ENCODE data around the gene ATRAID.

Gene ATRAID

DNA sequence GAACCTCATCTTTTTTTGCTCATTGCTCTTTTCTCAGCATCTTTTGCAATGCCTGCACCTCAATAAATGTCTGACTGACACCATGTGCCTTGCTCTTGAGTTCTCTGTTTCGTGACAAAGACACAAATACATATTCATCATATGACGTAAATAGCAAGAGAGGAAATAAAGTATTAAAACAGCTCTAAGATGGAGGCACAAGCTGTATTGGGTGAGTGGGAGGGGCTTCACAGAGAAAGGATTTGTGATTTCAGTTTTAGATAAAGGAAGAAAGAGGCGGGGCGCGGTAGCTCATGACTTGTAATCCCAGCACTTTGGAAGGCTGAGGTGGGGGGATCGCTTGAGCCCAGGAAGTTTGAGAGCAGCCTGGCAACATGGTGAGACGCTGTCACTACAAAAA, 8.2 kb downstream of the ATRAID start:
- no peak for DNase-seq (ENCODE audit: low spot score)

GRCh38 chr2:27221166-27221565, 9.3 kb downstream of the ATRAID start:
- no peak for DNase-seq (ENCODE audit: low spot score)

DNA sequence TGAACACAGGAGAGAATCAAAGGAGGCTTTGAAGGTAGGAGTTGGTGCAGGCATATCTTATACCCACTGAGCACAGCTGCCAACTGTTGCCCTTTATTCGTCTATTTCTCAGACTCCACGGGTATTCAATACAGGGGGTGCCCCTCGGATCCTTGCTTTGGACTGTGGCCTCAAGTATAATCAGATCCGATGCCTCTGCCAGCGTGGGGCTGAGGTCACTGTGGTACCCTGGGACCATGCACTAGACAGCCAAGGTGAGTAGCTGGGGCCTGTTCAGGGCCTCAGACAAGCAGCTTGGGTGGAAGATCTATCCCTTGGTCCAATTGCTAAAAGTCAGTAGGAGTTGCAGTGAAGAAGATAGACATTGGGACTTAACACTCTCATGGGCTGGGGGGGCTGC, 10.6 kb downstream of the ATRAID start:
- no peak for DNase-seq (ENCODE audit: low spot score)

DNA sequence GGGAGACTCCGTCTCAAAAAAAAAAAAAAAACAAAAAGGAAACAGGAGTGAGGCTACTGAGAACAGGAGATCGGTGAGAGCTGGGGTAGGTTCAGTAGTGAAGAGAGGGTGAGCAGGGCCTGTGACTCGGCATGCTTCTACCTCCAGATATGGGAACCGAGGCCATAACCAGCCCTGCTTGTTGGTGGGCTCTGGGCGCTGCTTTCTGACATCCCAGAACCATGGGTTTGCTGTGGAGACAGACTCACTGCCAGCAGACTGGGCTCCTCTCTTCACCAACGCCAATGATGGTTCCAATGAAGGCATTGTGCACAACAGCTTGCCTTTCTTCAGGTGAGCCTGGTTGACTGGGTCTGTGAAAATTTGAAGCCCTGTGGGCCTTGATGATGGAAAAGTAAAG, 11.6 kb downstream of the ATRAID start:
- DNase-seq (ENCODE audit: low spot score), result no peak

- DNase-seq (ENCODE audit: low spot score), result no peak
Measured at GRCh38 chr2:27225526-27225925, 13.7 kb downstream of the ATRAID start.

DNA sequence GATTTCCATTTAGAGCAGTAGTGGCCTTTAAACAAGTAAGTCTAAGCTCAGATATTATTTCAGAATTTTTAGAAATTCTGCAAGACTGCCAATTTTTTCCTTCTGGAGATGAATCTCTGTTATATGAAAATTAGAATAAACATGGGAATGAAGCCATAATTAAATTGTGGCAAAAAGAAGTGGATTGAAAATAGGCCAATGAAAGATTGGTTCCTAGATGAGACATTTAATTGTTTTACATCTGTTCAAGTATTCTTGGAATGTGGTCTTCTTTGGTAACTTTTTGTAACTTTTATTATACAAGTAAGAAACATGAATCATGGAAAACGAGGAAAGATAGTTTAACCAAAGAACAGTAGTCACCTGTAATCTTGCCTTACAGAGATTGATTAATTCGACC, 15.7 kb downstream of the ATRAID start:
- no peak for DNase-seq (ENCODE audit: low spot score)

- DNase-seq (ENCODE audit: low spot score), result no peak
Measured at GRCh38 chr2:27231921-27232320, 20.1 kb downstream of the ATRAID start.

- DNase-seq (ENCODE audit: low spot score), result no peak
Measured at GRCh38 chr2:27233341-27233740, 21.5 kb downstream of the ATRAID start.

DNA sequence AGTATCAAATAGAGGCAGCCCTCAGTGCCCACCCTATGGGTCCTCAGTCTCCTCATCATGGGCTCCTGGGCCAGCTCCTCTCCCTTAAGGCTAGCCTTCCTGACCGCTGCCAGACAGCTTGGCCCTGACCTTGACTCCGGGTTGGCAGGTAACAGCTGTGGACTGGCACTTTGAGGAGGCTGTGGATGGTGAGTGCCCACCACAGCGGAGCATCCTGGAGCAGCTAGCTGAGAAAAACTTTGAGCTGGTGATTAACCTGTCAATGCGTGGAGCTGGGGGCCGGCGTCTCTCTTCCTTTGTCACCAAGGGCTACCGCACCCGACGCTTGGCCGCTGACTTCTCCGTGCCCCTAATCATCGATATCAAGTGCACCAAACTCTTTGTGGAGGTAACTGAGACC, 24.3 kb downstream of the ATRAID start:
- no peak for DNase-seq (ENCODE audit: low spot score)

DNA sequence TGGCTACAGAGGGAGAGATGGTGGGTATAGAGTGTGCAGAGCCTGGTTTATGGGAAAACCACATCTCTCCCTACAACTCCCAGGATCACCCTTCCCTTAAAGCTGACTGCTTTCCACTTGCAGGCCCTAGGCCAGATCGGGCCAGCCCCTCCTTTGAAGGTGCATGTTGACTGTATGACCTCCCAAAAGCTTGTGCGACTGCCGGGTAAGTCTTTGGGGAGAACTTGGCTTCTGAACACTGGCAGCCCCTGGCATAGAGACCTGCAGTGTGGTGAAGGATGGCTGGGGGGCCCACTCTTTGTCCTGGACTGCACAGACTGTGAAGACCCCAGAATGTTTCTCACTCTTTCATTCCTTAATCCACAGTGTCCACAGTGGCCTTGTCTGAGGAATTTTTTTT, 24.8 kb downstream of the ATRAID start:
- no peak for DNase-seq (ENCODE audit: low spot score)

DNA sequence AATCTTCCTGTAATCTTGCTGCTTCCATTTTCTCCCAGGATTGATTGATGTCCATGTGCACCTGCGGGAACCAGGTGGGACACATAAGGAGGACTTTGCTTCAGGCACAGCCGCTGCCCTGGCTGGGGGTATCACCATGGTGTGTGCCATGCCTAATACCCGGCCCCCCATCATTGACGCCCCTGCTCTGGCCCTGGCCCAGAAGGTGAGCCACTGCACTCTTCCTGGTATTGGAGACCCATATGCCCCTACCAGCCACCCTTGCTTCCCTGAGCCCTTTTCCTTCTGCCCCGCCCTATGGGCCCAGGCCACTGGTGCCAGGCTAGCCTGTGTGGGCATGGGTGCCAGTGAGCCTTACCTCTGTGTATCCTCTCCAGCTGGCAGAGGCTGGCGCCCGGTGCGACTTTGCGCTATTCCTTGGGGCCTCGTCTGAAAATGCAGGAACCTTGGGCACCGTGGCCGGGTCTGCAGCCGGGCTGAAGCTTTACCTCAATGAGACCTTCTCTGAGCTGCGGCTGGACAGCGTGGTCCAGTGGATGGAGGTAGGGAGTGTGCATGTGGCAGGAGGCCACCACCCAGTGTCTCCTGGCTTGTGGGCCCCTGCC, 25.6 kb downstream of the ATRAID start:
- DNase-seq (ENCODE audit: low spot score), result no peak

DNA sequence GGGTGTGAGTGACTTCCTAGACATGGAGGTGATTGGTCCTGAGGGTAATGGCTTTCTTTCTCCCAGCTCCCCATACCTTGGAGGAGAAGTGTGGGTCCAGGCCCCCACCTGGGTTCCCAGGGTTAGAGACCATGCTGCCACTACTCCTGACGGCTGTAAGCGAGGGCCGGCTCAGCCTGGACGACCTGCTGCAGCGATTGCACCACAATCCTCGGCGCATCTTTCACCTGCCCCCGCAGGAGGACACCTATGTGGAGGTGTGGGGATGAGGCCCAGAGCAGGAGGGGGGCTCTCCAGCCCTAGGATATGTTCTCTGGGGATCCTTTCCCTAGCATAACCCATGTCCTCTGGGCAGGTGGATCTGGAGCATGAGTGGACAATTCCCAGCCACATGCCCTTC, 27.1 kb downstream of the ATRAID start:
- no peak for DNase-seq (ENCODE audit: low spot score)

DNA sequence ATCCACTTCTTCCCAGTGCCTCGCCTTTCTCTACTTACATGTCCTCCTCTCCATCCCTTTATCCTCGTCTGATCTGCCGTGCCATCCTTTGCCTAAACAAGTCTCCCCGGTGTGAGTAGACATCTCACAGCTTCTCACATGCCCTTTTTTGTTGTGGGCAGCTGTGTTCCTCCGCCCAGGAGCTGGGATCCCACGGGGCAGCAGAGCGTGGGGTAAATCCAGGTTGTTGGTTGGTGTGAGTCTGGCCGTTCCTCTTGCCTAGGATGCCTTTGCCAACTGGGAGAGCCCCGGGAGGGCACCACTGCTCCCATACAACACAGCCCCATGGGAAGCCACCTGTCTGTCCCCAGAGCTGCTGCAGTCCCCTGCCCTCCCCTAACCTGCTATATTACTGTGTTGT, 28.6 kb downstream of the ATRAID start:
- no peak for DNase-seq (ENCODE audit: low spot score)

DNA sequence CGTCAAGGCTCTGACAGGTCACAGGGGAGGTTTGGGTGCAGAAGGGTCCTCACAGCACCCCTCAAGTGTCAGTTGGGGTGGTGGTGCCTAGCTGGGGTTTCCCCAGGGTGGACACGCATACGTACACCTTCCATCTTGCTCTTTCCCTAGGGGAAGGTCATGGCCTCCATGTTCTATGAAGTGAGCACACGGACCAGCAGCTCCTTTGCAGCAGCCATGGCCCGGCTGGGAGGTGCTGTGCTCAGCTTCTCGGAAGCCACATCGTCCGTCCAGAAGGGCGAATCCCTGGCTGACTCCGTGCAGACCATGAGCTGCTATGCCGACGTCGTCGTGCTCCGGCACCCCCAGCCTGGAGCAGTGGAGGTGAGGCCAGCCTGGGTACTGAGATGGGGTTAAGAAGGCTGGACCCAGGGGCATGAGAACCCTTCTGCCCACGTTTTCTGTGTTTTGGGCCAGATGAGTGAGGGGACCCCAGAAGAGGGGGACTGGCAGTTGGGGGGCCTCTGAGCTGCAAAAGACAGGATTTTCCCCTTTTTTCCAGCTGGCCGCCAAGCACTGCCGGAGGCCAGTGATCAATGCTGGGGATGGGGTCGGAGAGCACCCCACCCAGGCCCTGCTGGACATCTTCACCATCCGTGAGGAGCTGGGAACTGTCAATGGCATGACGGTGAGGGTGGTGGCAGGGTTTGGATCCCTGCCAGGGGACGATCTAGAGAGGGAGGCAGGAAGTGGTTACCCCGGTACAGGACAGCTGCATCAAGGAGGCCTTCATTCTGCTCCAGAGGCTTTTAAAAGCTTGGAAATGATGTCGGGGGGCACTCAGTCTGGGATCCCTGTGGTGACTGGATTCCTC, 30.1 kb downstream of the ATRAID start:
- DNase-seq (ENCODE audit: low spot score), result no peak

- no peak for DNase-seq (ENCODE audit: low spot score)
Measured at GRCh38 chr2:27242614-27242951, 30.7 kb downstream of the ATRAID start.

DNA sequence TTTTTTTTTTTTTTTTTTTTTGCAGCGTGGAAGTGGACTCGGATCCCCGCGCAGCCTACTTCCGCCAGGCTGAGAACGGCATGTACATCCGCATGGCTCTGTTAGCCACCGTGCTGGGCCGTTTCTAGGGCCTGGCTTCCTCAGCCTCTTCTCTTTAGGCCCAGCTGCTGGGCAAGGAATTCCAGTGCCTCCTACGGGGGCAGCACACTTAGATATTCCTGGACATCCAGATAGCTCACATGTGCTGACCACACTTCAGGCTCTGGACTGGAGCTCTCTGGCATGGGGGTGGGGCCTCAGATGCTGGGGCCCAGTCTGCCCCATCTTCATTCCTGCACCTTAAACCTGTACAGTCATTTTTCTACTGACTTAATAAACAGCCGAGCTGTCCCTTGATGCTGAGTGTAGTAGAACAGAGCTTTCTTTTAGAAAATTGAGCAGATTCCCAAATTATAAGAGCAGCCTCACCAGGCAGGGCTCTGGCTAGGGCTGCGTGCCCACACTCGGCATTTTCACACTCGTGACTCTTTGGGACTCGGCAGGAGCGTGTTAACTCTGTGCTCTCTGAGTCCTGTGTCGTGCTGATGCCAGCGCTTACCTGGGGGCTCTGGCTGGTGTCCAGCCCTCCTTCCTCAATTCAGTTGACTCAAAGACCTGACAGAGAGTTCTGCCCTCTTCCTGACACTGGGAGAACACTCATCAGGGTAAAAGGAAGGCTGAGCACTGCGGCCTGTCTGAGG, 31.7 kb downstream of the ATRAID start:
- no peak for DNase-seq (ENCODE audit: low spot score)

DNA sequence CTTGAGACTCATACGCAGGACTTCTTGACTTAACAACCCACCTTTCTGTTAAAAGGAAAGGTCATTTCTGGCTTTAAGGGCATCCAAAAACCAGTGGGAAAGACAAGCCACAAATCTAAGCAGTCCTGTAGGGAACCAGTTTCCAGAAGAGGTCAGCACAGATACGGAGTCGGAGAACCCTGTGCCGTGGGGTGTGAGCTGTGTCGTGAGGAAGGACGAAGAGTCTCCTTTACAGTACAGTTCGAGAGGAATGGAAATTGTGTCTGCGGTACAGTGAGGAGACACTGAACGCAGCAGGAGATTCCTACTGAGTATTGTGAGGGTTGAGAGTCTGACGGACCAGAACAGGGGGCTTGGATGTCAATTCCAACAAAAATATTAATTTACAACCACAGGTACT, 33.3 kb downstream of the ATRAID start:
- DNase-seq (ENCODE audit: low spot score), result no peak

GRCh38 chr2:27245626-27246025, 33.8 kb downstream of the ATRAID start:
- DNase-seq (ENCODE audit: low spot score), result no peak

- DNase-seq (ENCODE audit: low spot score), result no peak
Measured at GRCh38 chr2:27247893-27248292, 36.1 kb downstream of the ATRAID start.

GRCh38 chr2:27249159-27249890, 37.5 kb downstream of the ATRAID start:
- DNase-seq (ENCODE audit: low spot score), result no peak

- DNase-seq (ENCODE audit: low spot score), result peak; percentile 43
Measured at GRCh38 chr2:27249891-27250651, 38.2 kb downstream of the ATRAID start.

Data from kidney tubule cell (primary cell).